ENCODE results near the gene GZMM. TPM values are rescaled to one million over a fixed set of nuclear protein-coding genes. Genes with fewer than 3 reads are reported as not detected.
A peak's percentile ranks its signal among the peaks of the same experiment; 100 is the strongest.

The GZMM gene
- total and polyA plus RNA-seq, 2 of the 13 experiments (the other 11 are each of a cell fraction or from before 2014, with no cell fraction given), result 0.07 TPM; not detected in 1

DNA sequence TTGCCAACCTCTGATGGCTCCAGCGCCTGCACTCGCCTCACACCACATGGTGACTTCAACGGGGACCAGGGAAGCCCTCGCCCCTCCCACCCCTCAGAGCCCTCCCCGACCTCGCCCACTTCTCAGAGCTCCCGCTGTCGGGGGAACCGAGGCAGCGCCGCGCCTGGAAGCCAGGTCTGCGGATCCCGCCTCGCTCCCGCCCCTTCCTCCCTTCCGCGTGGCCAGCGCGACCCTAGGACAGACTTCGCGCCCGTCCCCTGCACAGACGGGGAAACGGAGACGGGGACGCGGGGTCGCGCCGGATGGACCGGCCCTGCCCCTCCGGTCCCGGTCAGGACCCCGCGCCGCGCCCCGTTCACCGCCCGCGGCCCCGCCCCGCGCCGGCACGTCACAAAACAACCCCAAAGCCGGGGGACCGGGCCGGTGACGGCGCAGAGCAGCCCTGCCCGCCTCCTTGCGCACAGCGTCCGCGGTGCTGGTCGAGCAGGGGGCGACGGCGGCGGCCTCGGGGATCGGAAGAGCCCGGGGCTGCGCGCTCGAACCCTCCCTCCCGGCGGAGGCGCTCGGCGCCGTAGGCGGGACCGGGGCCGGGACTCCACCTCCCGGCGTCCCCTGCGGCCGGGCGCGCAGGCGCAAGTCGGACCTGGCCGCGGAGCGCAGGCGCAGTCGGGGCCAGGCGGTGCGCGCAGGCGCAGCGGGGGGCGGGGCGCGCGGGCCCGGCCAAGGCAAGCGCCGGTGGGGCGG is 12.7 kb upstream of the GZMM start (continued):
- TF ChIP-seq AKNA (CRISPR knock-in tag; IDR thresholded peaks at IDR 0.05; ENCODE audit: borderline replicate concordance), result no peak
- TF ChIP-seq ADNP (CRISPR knock-in tag; IDR thresholded peaks at IDR 0.05), result no peak
- TF ChIP-seq ZSCAN20 (CRISPR knock-in tag; IDR thresholded peaks at IDR 0.05; ENCODE audit: borderline replicate concordance), result no peak; the same call in 1 of the 2 replicates
- TF ChIP-seq FOXK1 (CRISPR knock-in tag; IDR thresholded peaks at IDR 0.05; ENCODE audit: borderline replicate concordance, low read depth), result peak; percentile 41; the same call in 1 of the 2 replicates
- no peak; the same call in 1 of the 2 replicates for TF ChIP-seq ZSCAN25 (CRISPR knock-in tag; IDR thresholded peaks at IDR 0.05)
- no peak for TF ChIP-seq SP2 (CRISPR knock-in tag; IDR thresholded peaks at IDR 0.05)
- TF ChIP-seq RFX5 (IDR thresholded peaks at IDR 0.05; ENCODE audit: low read depth, low read length), result no peak
- TF ChIP-seq KLF6 (CRISPR knock-in tag; IDR thresholded peaks at IDR 0.05), result peak; percentile 47
- TF ChIP-seq, protein P1, sequence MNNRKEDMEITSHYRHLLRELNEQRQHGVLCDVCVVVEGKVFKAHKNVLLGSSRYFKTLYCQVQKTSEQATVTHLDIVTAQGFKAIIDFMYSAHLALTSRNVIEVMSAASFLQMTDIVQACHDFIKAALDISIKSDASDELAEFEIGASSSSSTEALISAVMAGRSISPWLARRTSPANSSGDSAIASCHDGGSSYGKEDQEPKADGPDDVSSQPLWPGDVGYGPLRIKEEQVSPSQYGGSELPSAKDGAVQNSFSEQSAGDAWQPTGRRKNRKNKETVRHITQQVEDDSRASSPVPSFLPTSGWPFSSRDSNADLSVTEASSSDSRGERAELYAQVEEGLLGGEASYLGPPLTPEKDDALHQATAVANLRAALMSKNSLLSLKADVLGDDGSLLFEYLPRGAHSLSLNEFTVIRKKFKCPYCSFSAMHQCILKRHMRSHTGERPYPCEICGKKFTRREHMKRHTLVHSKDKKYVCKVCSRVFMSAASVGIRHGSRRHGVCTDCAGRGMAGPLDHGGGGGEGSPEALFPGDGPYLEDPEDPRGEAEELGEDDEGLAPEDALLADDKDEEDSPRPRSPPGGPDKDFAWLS (CRISPR knock-in tag; IDR thresholded peaks at IDR 0.05; ENCODE audit: borderline replicate concordance), result 0 out of 2 replicates have a peak, but pooled peaks have one; percentile 23
- TF ChIP-seq CREB1 (IDR thresholded peaks at IDR 0.05), result peak; percentile 15; the same call in 1 of the 2 replicates
- TF ChIP-seq CREB1 (CRISPR knock-in tag; IDR thresholded peaks at IDR 0.05), result no peak
- TF ChIP-seq HES4 (CRISPR knock-in tag; IDR thresholded peaks at IDR 0.05; ENCODE audit: borderline replicate concordance), result no peak; the same call in 1 of the 2 replicates
- TF ChIP-seq GABPA (IDR thresholded peaks at IDR 0.05; ENCODE audit: low read depth, low read length), result peak; percentile 34
- TF ChIP-seq GABPA (CRISPR knock-in tag; IDR thresholded peaks at IDR 0.05; ENCODE audit: low read depth), result 0 out of 2 replicates have a peak, but pooled peaks have one; percentile 30
- peak; percentile 68 for TF ChIP-seq HNRNPK (IDR thresholded peaks at IDR 0.05; ENCODE audit: low read depth, low read length, poor library complexity, severe bottlenecking)
- peak; percentile 90 for TF ChIP-seq MAX (IDR thresholded peaks at IDR 0.05)
- no peak for TF ChIP-seq ZFP41 (CRISPR knock-in tag; IDR thresholded peaks at IDR 0.05; ENCODE audit: borderline replicate concordance)
- no peak for TF ChIP-seq NBN (conservative IDR thresholded peaks at IDR 0.05)
- TF ChIP-seq SNAPC5 (CRISPR knock-in tag; IDR thresholded peaks at IDR 0.05; ENCODE audit: borderline replicate concordance), result 0 out of 2 replicates have a peak, but pooled peaks have one; percentile 65
- TF ChIP-seq ZHX1 (CRISPR knock-in tag; IDR thresholded peaks at IDR 0.05; ENCODE audit: low read depth), result peak; percentile 21; the same call in 1 of the 2 replicates

All from HepG2 (cell line).